ENCODE data around the gene LRPAP1.

- TF ChIP-seq GATA3 (IDR thresholded peaks at IDR 0.05; ENCODE audit: borderline replicate concordance) (no peak), CTCF (IDR thresholded peaks at IDR 0.05) (no peak), MAZ (IDR thresholded peaks at IDR 0.05; ENCODE audit: borderline replicate concordance, low read depth, low read length) (no peak)
These were observed 69.9 kb downstream of the LRPAP1 start for GRCh38 chr4:3462321-3462789.
